HAP-1 (cell line): ENCODE measurements around the gene HOXA7.

Experiments
- DNase-seq, 2 experiments: peaks; one replicate each; pipeline ENCODE4 v3.0.0-alpha.2; 2016 to 2020; ENCODE audit warnings: low spot score in 2 of 2
- H3K27me3 ChIP-seq: fragments of 250-450 bp; sonication (Bioruptor Pico); 2 replicates; pipeline ENCODE4 v1.5.1; 2020; ENCODE audit warnings: low read depth, mild to moderate bottlenecking, moderate library complexity
- H3K36me3 ChIP-seq: fragments of 250-450 bp; sonication (Bioruptor Pico); replicated peaks from 2 replicates; pipeline ENCODE4 v1.5.1; 2020; ENCODE audit warnings: mild to moderate bottlenecking
- H3K4me1 ChIP-seq: fragments of 250-450 bp; sonication (Bioruptor Pico); 2 replicates; pipeline ENCODE4 v1.5.1; 2020; ENCODE audit warnings: mild to moderate bottlenecking
- H3K4me3 ChIP-seq: fragments of 250-450 bp; sonication (Bioruptor Pico); 2 replicates; pipeline ENCODE4 v1.5.1; 2020; ENCODE audit warnings: mild to moderate bottlenecking, moderate library complexity
- H3K9me3 ChIP-seq: fragments of 250-450 bp; sonication (Bioruptor Pico); 2 replicates; pipeline ENCODE4 v1.5.1; 2020; ENCODE audit warnings: mild to moderate bottlenecking, moderate library complexity
- in situ Hi-C: fragments of 300-500 bp; cut with MboI; formaldehyde crosslinking; loops from 3 replicates; pipeline ENCODE4 v1.14.3; 2020; ENCODE audit warnings: low sequenced_read_pairs, inconsistent platforms, mixed read lengths

HOXA7 gene

DNA sequence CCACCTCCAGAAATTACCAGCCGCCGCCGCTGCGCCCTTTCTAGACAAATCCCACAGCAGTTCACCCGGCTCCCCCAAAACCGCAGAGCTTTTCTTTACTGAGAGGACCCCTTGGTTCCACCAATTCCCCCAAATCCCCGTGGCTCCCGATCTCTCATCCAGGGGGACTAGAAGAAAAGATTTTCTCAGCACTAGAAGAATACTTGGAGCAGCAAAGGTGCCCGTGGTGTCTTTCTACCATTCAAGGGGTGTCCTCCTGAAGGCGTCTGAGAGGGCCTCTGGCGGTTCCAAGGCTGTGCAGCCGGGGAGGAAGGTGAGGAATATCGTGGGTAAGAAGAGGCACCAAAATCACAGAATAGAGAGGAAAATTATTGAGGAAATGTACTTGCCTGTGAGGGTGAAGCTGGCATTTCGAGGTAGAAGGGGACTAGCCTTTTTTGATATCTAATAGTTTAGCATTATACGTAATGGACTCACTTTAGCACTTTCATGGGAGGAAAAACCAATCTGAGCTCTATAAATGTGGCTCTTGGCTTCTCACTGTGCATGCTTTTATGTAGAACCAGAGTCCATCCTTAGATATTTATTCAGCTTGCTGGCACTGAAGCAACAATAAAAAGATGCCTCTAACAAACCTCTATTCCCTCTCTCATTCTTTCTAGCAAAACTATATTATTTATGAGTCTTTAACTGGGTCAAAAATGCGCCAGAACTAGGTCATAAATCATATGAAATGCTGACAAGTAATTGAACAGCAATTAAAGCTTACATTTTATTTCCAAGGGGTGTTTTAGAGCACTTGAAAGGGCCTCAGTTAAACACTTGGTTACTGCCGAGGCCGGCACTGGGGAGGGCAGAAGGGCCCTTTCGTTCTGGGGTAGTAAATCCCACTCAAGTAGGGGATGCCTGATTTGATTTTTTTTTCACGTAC lies 40.2 kb downstream of the HOXA7 start:
- no peaks in the 10 kb centered on the region; the same call in 1 of the 2 replicates for H3K36me3 ChIP-seq

DNA sequence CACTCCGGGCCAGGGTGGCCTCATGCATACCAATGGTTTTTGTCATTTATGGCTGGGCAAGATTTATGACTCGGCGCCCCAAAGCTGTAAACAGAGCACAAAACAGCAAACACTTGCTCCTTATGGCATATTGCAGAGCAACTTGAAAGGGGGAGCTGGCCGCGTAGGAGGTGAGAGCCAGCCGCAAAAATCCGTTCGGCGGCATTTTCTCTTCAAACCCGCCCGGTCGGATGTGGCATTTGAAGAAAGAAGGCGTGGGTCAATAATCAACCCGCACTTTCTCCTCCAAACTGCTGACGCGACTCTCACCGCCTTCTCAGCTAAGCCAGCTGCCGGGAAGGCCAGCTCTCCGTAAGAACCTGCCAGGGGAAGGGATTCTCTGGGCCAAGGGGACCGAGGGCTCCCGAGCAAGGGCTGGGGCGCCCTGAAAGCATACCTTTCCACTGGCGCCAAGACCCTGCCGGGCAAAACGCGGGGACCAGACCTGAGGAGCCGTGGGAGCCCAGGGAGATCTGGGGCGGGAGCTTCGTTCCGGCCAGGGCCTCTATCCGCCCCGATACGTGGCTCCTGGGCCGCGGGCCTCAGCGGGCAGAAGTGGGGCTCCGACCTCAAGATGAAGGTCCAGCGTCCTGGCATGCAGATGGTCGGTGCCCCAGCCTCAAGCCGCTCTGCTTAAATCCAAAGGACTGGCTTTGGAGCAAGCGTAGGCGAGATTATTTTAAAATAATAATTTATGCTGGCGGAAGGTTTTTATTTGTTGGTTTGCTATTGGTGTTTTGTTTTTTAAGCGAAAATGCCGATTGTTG lies 41.1 kb downstream of the HOXA7 start:
- in situ Hi-C loops = no loop called here
- no peaks in the 10 kb centered on the region for H3K36me3 ChIP-seq
- DNase-seq = peak; percentile 84 to 86
- peaks cover 32% of the 10 kb centered on the region for H3K4me1 ChIP-seq
- H3K27me3 ChIP-seq = no peaks in the 10 kb centered on the region
- peak overlapping the region; percentile 4 for H3K4me3 ChIP-seq
- no peaks in the 10 kb centered on the region for H3K9me3 ChIP-seq

More for the DNA sequence above, 40.2 kb downstream of the HOXA7 start:
- Histone ChIP-seq H3K4me1 (peaks cover 32% of the 10 kb centered on the region), H3K4me3 (no peak overlapping the region), H3K27me3 (no peaks in the 10 kb centered on the region), H3K9me3 (no peaks in the 10 kb centered on the region)
- in situ Hi-C loops = no loop called here
- no peak for DNase-seq

DNA sequence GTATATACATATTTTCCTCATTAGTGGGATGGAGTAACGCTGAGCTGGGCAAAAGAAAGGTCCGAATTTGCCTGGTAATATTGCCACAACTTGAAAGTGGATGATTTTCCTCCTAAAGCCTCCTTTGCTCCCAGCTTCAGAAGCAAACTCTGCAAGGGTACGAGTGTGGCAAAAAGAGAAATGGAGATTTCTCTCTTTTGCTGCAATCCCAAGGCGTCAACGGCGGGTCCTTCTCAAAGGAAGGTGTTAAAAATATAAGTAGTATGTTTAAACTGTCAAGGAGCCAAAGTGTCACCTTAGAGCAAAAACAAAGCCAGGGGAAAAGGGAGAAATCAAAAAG lies 41.6 kb downstream of the HOXA7 start:
- Histone ChIP-seq H3K36me3 (no peaks in the 10 kb centered on the region), H3K9me3 (no peaks in the 10 kb centered on the region), H3K4me1 (peaks cover 32% of the 10 kb centered on the region), H3K4me3 (no peak overlapping the region), H3K27me3 (no peaks in the 10 kb centered on the region)
- in situ Hi-C loops = no loop called here
- no peak for DNase-seq

DNA sequence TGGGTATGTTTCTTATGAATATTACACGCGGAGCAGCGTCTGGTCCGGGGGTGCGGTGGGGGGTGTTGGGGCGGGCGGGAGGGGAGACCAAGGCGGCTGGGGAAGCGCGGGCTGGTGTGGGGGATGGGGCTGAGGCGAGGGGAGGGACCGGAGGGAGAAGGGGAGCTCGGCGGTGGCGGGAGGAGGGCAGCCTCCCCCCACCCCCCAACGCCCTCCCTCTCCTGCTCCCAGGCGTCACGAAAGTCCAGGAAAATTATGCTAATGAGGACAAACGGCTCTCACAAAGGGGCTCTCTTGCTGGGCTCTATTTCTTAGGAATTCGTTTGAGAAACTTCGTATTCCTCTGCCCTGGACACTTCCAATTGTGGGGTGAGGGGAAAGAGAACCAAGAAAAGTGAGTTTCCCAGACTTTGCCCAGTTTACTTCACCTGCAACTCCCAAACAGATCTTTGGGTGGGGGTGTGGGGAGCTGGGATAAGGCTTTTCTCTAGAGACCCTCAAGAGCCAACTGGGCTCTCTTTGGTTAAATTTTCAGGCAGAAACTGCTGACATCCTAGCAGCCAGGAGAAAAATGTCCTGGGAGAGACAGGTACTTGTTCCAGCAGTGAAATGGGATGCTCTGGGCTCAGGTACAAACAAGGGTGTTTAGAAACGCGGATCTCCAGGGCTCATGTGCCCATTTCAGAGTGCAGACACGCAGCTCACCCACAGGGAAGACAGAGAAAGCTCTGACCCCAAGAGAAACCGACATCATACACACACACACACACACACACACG lies 42.3 kb downstream of the HOXA7 start:
- Histone ChIP-seq H3K4me3 (no peak overlapping the region), H3K4me1 (peaks cover 32% of the 10 kb centered on the region), H3K27me3 (no peaks in the 10 kb centered on the region), H3K36me3 (no peaks in the 10 kb centered on the region), H3K9me3 (no peaks in the 10 kb centered on the region)
- no peak for DNase-seq
- in situ Hi-C loops = no loop called here

DNA sequence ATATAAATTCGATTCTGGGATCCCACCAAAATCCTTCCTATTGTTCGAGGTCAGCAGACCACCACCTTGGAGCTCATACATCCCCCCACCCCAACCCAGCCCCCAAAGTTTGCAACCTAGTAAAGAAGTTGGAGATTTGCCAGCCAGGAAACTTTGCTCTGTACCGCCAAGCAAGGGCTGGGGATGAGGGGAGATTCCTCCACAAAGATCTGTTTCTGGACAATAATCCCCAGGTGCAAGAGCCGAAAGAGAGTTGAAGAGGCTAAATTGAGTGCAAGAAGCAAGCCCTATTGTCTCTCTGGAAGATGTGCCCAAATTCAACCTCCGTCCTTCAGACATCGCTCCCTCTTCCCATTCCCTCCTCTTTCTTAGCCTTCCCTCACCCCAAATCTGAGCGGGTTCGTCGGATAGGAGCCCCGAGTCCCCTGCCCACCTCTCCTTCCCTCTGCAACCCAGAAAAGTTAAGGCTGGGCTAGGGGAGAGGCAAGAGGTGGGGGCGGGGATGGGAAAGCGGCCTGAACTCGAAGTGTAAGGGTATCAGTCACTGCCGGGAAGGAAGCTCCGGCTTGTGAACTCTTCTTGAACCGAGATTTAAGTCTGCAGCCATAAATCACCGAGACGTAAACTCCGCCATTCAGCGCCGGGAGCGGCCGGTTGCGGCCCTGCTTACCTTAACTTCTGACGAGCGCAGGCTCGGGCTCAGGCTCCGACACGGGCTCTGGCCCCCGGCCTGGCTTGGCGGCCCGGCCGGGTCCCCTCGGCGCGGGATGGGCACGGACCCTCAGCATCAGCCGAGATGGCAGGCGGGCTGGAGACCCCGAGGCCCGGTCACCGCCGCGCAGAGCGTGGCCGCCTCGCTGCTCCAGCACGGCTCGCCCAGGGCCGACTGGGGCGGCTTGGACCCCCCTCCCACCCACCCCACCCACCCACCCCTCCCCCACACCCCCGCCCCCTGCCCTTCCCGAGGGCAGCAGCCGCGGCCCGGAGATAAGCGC lies 43.2 kb downstream of the HOXA7 start:
- no peak overlapping the region for H3K4me3 ChIP-seq
- H3K27me3 ChIP-seq = no peaks in the 10 kb centered on the region
- DNase-seq = no peak

DNA sequence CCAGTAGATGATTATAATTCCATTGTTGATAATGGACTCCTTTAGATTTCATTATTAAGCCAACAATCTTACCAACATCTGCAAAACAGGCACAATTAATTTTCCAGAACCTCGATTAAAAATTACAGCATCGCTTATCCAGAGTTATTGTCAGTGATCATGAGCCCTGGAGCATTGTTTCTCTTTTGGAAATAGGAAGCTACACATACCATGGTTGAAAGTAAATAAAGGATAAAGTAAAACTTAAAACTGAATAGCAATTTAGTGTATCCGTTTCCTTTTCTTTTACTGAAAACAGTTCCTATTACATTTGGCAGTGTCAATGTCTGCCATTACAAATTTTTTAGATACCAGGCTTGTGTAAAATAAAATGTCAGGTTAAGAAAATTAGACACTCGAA lies 44.1 kb downstream of the HOXA7 start:
- H3K27me3 ChIP-seq = no peaks in the 10 kb centered on the region
- H3K9me3 ChIP-seq = no peaks in the 10 kb centered on the region
- no peak for DNase-seq
- in situ Hi-C loops = no loop called here
- no peak overlapping the region for H3K4me3 ChIP-seq
- peaks cover 32% of the 10 kb centered on the region for H3K4me1 ChIP-seq
- H3K36me3 ChIP-seq = no peaks in the 10 kb centered on the region

More for the DNA sequence above, 43.2 kb downstream of the HOXA7 start:
- H3K36me3 ChIP-seq = no peaks in the 10 kb centered on the region
- in situ Hi-C loops = no loop called here
- no peaks in the 10 kb centered on the region for H3K9me3 ChIP-seq
- peaks cover 32% of the 10 kb centered on the region for H3K4me1 ChIP-seq

DNA sequence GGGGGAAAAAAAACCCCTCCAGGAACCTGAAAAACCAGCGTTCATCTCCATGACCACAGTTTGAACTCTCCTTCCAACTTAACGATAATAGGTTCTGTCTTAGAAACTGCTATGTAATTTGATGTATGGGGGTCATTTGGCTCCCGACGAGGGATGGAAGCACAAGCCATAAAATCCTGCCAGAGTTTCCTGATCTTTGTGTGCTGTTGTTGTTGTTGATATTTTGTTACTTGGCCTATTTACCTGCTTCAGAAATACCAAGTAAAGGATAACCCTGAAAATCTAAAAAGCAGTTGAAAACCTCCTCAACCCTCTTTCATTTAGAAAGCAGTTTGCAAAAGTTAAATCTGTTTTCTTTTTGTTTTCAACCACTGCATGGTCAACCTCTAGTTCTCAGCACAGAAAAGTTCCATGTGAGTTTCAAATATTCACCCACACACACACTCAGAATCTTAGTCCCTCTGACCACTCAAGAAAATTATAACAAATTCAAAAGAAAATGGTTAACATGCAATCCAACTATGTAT lies 44.7 kb downstream of the HOXA7 start:
- Histone ChIP-seq H3K9me3 (no peaks in the 10 kb centered on the region), H3K27me3 (no peaks in the 10 kb centered on the region), H3K36me3 (no peaks in the 10 kb centered on the region), H3K4me3 (no peak overlapping the region), H3K4me1 (peaks cover 32% of the 10 kb centered on the region)
- DNase-seq = no peak
- in situ Hi-C loops = no loop called here

DNA sequence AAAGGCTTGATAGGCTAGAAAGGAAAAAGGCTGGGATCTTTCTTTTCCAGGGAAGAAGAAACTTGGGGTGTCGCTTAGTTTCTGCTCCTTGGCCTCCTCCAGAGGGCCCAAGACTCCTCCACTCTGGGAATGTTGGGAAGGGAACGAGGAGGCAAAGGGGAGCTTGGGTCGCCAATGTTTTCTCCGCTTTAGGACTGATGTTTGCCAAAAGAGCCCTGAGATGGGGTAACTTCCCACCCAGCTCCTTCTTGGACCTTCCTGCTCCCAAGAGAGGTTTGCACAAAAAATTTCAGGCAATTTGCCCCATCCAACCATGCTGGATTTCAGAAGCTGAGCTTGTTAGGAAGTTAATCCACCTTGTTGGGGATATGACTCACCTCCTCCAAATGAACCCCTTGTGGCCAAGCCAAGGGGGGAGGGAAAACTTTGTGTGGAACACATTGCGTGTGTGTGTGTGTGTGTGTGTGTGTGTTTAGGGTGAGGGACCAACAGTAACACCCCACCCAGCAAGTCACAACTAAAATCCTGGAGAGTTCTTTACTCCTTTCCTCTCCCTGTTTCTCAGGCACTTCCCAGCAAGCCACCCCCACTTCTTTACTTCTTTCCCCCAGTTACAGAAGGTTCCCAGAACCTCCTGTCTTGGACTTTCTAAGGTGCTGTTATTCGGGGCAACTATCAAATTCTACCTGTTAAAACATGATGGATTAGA lies 45.3 kb downstream of the HOXA7 start:
- Histone ChIP-seq H3K36me3 (no peaks in the 10 kb centered on the region), H3K9me3 (no peaks in the 10 kb centered on the region), H3K27me3 (no peaks in the 10 kb centered on the region), H3K4me1 (peaks cover 29% of the 10 kb centered on the region), H3K4me3 (no peak overlapping the region)
- DNase-seq = no peak
- in situ Hi-C loops = no loop called here

DNA sequence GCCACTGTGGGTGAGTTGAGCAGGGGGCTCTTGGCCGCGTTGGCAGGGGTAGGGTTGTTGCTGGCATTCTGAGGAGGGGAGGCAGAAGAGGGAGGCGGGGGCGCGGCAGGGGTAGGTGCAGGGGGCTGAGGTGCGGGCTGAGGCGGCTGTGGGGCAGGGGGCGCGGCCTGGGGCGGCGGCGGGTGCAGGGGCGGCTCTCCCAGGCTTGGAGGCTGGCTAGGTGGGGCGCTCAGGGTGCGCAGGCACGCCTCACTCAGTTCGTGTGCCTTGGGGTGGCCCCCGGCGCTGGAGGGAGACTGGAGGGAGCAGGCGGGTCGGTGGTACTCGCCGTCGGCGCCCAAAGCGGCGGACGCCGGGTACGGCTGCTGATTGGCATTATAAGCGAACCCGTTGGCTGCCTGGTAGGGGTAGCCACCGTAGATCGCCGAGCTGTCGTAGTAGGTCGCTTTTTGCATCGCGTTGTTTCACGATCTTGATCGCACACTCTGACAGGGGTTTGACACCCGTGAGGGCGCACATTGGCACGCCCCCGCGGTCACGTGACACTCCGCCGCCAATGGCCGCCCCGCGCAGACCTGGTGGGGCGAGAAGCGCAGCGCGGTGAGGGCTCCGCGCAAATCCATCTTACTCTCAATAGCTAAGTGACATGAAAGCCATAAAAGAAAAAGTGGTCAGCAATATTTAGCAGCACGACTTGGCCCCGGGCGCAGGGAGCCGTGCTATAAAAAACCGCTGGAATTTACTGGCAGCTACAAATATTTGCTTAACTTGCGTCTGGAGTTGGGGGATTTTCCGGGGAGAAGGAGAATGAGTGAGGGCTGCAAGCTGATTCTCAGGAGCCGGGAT lies 46.1 kb downstream of the HOXA7 start:
- no peak for DNase-seq
- no peaks in the 10 kb centered on the region for H3K9me3 ChIP-seq
- peaks cover 21% of the 10 kb centered on the region for H3K4me1 ChIP-seq
- in situ Hi-C loops = no loop called here
- no peaks in the 10 kb centered on the region for H3K27me3 ChIP-seq
- H3K4me3 ChIP-seq = no peak overlapping the region
- H3K36me3 ChIP-seq = no peaks in the 10 kb centered on the region

DNA sequence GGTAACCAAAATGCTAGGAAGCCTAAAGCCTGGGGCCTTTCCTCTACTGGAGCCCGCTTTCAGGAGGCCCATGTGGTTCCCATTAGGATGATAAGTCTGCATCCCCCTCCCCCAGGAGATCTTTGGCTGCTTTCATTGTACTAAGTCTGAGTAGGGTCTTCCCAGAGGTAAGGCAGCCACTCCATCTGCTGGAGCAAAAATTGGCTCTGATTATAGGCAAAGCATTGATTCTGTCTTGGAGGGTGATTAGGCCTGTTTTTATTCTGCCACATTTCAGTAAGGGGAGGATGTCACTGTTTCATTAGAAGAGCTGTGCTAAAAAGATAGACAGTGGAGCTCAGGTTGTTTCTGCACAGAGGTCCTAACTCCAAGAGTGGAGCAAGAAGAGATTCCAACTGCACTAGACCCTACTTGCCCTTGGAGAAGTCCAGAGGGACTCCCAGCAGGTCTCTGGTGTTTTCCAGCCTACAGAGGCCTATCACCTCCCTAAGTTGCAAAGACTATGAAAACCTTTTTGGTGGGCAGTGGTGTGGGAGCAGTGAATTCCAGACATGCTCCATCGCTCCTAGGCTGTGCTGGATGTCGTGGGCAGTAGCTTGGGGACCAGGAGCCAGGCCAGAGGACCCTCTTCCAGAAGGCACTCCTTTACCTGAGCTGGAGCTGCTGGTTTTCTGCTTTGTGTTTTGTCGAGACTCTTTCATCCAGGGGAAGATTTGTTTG lies 46.8 kb downstream of the HOXA7 start:
- Histone ChIP-seq H3K9me3 (no peaks in the 10 kb centered on the region), H3K36me3 (no peaks in the 10 kb centered on the region), H3K4me3 (no peak overlapping the region), H3K27me3 (no peaks in the 10 kb centered on the region), H3K4me1 (peaks cover 14% of the 10 kb centered on the region)
- in situ Hi-C loops = no loop called here
- no peak for DNase-seq
